ENCODE data around the gene GPT2.

GPT2 gene

GRCh38 chr16:46970089-46970488 lies 85.9 kb downstream of the GPT2 start:
- peaks cover 68% of the 10 kb centered on the region for H3K36me3 ChIP-seq
- no peaks in the 10 kb centered on the region for H3K27me3 ChIP-seq (ENCODE audit: insufficient read depth, low read depth, severe bottlenecking)
- H3K27ac ChIP-seq: no peak overlapping the region
- TF ChIP-seq CTCF (IDR thresholded peaks at IDR 0.05; ENCODE audit: low read depth, low read length): no peak
- no peak overlapping the region for H3K4me3 ChIP-seq (ENCODE audit: low read depth, low read length)
- no peaks in the 10 kb centered on the region for H3K9me3 ChIP-seq (ENCODE audit: severe bottlenecking)
- no peak for DNase-seq

- no peak for TF ChIP-seq CTCF (IDR thresholded peaks at IDR 0.05; ENCODE audit: low read depth, low read length)
- H3K27ac ChIP-seq: no peak overlapping the region
- H3K9me3 ChIP-seq (ENCODE audit: severe bottlenecking): no peaks in the 10 kb centered on the region
- H3K27me3 ChIP-seq (ENCODE audit: insufficient read depth, low read depth, severe bottlenecking): no peaks in the 10 kb centered on the region
- H3K4me3 ChIP-seq (ENCODE audit: low read depth, low read length): no peak overlapping the region
- peaks cover 57% of the 10 kb centered on the region for H3K36me3 ChIP-seq
- no peak for DNase-seq
Measured at GRCh38 chr16:46971271-46971670, 87.1 kb downstream of the GPT2 start.

GRCh38 chr16:46972429-46973206 lies 88.5 kb downstream of the GPT2 start:
- Histone ChIP-seq H3K36me3 (peaks cover 43% of the 10 kb centered on the region), H3K27ac (peak overlapping the region; percentile 96), H3K27me3 (ENCODE audit: insufficient read depth, low read depth, severe bottlenecking) (no peaks in the 10 kb centered on the region), H3K4me3 (ENCODE audit: low read depth, low read length) (peak overlapping the region; percentile 97), H3K9me3 (ENCODE audit: severe bottlenecking) (no peaks in the 10 kb centered on the region)
- peak; percentile 31 for DNase-seq
- TF ChIP-seq CTCF (IDR thresholded peaks at IDR 0.05; ENCODE audit: low read depth, low read length): no peak

- TF ChIP-seq CTCF (IDR thresholded peaks at IDR 0.05; ENCODE audit: low read depth, low read length): no peak
- Histone ChIP-seq H3K4me3 (ENCODE audit: low read depth, low read length) (peak within 1 kb of the TSS; percentile 97), H3K27ac (peak within 1 kb of the TSS; percentile 96), H3K9me3 (ENCODE audit: severe bottlenecking) (no peaks in the 10 kb centered on the region), H3K27me3 (ENCODE audit: insufficient read depth, low read depth, severe bottlenecking) (no peaks in the 10 kb centered on the region), H3K36me3 (peaks cover 36% of the 10 kb centered on the region)
- peak; percentile 92 for DNase-seq
Measured at GRCh38 chr16:46973207-46973995, 89.2 kb downstream of the GPT2 start, which contains the start of gene DNAJA2. DNAJA2 (minus strand) TSS chr16:46973674; CDS start chr16:46973572, 102 bp downstream.

GRCh38 chr16:46973996-46974324 lies 89.8 kb downstream of the GPT2 start:
- Histone ChIP-seq H3K36me3 (peaks cover 30% of the 10 kb centered on the region), H3K9me3 (ENCODE audit: severe bottlenecking) (no peaks in the 10 kb centered on the region), H3K27ac (peak overlapping the region; percentile 96), H3K4me3 (ENCODE audit: low read depth, low read length) (peak overlapping the region; percentile 97), H3K27me3 (ENCODE audit: insufficient read depth, low read depth, severe bottlenecking) (no peaks in the 10 kb centered on the region)
- no peak for TF ChIP-seq CTCF (IDR thresholded peaks at IDR 0.05; ENCODE audit: low read depth, low read length)
- DNase-seq: no peak
